ENCODE measurements around the gene HS2ST1.

The HS2ST1 gene

DNA sequence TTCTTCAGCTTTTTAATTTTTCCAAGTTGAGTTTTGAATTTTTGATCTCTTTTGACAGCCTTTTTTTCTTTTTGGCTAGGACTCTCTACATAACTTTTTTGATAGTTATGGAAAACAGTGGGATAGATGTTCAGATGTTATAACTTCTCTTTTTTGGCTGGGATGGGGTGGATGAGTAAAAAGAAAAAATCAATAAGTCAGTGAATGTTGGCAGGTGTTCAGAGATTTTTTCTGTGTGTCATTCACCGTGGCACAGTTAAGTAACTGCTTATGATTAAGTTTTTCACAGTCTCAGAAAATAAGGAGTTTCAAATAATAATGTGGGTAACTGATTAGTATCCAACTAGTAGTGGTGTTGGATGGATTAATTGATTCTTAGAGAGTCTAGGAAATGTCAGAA lies 24.0 kb downstream of the HS2ST1 start:
- no peak for DNase-seq (ENCODE audit: low read depth in 1 of 2, low spot score in 1 of 2)
- no peak overlapping the region for H3K4me3 ChIP-seq (replicated peaks; ENCODE audit: insufficient read depth, low read length)
- H3K27me3 ChIP-seq (ENCODE audit: insufficient read depth, poor library complexity, severe bottlenecking) = no peaks in the 10 kb centered on the region
- no peak overlapping the region for H3K27ac ChIP-seq (replicated peaks)
- TF ChIP-seq SPI1 (IDR thresholded peaks at IDR 0.05; ENCODE audit: borderline replicate concordance, low read depth) (no peak), GABPA (IDR thresholded peaks at IDR 0.05; ENCODE audit: low read depth) (no peak), POLR2AphosphoS5 (IDR thresholded peaks at IDR 0.05; ENCODE audit: low read depth) (no peak)
- TF ChIP-seq, protein P1, sequence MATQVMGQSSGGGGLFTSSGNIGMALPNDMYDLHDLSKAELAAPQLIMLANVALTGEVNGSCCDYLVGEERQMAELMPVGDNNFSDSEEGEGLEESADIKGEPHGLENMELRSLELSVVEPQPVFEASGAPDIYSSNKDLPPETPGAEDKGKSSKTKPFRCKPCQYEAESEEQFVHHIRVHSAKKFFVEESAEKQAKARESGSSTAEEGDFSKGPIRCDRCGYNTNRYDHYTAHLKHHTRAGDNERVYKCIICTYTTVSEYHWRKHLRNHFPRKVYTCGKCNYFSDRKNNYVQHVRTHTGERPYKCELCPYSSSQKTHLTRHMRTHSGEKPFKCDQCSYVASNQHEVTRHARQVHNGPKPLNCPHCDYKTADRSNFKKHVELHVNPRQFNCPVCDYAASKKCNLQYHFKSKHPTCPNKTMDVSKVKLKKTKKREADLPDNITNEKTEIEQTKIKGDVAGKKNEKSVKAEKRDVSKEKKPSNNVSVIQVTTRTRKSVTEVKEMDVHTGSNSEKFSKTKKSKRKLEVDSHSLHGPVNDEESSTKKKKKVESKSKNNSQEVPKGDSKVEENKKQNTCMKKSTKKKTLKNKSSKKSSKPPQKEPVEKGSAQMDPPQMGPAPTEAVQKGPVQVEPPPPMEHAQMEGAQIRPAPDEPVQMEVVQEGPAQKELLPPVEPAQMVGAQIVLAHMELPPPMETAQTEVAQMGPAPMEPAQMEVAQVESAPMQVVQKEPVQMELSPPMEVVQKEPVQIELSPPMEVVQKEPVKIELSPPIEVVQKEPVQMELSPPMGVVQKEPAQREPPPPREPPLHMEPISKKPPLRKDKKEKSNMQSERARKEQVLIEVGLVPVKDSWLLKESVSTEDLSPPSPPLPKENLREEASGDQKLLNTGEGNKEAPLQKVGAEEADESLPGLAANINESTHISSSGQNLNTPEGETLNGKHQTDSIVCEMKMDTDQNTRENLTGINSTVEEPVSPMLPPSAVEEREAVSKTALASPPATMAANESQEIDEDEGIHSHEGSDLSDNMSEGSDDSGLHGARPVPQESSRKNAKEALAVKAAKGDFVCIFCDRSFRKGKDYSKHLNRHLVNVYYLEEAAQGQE (IDR thresholded peaks at IDR 0.05; ENCODE audit: insufficient replicate concordance, low read depth) = no peak
- TF ChIP-seq, protein P2, sequence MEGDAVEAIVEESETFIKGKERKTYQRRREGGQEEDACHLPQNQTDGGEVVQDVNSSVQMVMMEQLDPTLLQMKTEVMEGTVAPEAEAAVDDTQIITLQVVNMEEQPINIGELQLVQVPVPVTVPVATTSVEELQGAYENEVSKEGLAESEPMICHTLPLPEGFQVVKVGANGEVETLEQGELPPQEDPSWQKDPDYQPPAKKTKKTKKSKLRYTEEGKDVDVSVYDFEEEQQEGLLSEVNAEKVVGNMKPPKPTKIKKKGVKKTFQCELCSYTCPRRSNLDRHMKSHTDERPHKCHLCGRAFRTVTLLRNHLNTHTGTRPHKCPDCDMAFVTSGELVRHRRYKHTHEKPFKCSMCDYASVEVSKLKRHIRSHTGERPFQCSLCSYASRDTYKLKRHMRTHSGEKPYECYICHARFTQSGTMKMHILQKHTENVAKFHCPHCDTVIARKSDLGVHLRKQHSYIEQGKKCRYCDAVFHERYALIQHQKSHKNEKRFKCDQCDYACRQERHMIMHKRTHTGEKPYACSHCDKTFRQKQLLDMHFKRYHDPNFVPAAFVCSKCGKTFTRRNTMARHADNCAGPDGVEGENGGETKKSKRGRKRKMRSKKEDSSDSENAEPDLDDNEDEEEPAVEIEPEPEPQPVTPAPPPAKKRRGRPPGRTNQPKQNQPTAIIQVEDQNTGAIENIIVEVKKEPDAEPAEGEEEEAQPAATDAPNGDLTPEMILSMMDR (IDR thresholded peaks at IDR 0.05; ENCODE audit: insufficient read depth, low read length) = no peak

DNA sequence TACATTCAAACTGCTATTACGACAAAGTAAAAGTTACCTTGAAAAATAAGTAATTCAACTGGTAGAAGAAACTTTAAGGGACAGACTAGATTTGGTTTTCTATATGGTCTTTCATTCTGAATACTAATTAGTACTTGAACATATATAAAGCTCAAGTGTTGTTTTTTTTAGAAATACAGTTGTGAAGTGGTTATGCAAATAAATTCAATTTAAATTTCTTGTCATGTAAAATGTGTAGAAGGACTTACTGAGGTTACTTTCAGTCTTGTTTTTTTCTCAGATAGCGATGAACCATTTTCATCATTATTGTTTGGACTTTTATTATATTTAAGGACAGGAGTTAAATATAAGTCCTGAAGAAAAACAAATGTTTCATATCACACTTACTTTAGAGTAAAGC lies 24.4 kb downstream of the HS2ST1 start:
- no peak overlapping the region for H3K27ac ChIP-seq (replicated peaks)

DNA sequence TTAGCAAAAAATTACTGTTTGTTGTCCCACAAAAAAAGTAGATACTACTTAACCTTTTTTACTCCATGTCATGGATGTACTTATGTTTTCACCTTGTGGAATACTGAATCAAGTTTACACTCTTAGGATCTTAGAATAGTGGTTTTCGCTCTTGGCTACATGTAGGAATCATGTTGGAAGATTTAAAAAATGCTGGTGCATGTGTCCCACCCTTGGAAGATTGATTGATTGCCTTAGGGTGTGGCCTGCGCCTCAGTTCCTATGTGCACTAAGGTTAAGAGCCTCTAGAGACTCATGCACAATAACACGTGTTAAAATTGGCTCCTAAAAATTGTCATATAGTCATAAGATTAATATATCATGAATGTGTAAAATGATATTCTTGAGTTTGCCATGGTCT lies 25.0 kb downstream of the HS2ST1 start:
- Histone ChIP-seq H3K27ac (replicated peaks) (no peak overlapping the region), H3K27me3 (ENCODE audit: insufficient read depth, poor library complexity, severe bottlenecking) (no peaks in the 10 kb centered on the region)
- DNase-seq (ENCODE audit: low read depth in 1 of 2, low spot score in 1 of 2) = no peak

More for the DNA sequence above, 24.4 kb downstream of the HS2ST1 start:
- TF ChIP-seq GABPA (IDR thresholded peaks at IDR 0.05; ENCODE audit: low read depth) (no peak), POLR2AphosphoS5 (IDR thresholded peaks at IDR 0.05; ENCODE audit: low read depth) (no peak), SPI1 (IDR thresholded peaks at IDR 0.05; ENCODE audit: borderline replicate concordance, low read depth) (no peak)
- TF ChIP-seq, protein P2 (IDR thresholded peaks at IDR 0.05; ENCODE audit: insufficient read depth, low read length) = no peak
- TF ChIP-seq, protein P1 (IDR thresholded peaks at IDR 0.05; ENCODE audit: insufficient replicate concordance, low read depth) = no peak
- DNase-seq (ENCODE audit: low read depth in 1 of 2, low spot score in 1 of 2) = no peak
- Histone ChIP-seq H3K27me3 (ENCODE audit: insufficient read depth, poor library complexity, severe bottlenecking) (no peaks in the 10 kb centered on the region), H3K4me3 (replicated peaks; ENCODE audit: insufficient read depth, low read length) (no peak overlapping the region)

More for the DNA sequence above, 25.0 kb downstream of the HS2ST1 start:
- TF ChIP-seq, protein P2 (IDR thresholded peaks at IDR 0.05; ENCODE audit: insufficient read depth, low read length) = no peak
- no peak for TF ChIP-seq POLR2AphosphoS5 (IDR thresholded peaks at IDR 0.05; ENCODE audit: low read depth)
- no peak for TF ChIP-seq GABPA (IDR thresholded peaks at IDR 0.05; ENCODE audit: low read depth)
- TF ChIP-seq SPI1 (IDR thresholded peaks at IDR 0.05; ENCODE audit: borderline replicate concordance, low read depth) = no peak
- TF ChIP-seq, protein P1 (IDR thresholded peaks at IDR 0.05; ENCODE audit: insufficient replicate concordance, low read depth) = no peak
- H3K4me3 ChIP-seq (replicated peaks; ENCODE audit: insufficient read depth, low read length) = no peak overlapping the region

Measured in HL-60 (cell line).